RWPE2 (cell line): ENCODE measurements around the gene ANK2.

Experiments used
- ATAC-seq: fragments of 200-7000 bp; cut with Tn5 transposase; 3 replicates; pipeline ENCODE4 v1.9.1; 2021; ENCODE audit warnings: low read depth
- DNase-seq: peaks from one replicate; pipeline ENCODE4 v3.0.0-alpha.2; 2020; ENCODE audit warnings: low spot score
- H3K27ac ChIP-seq: fragments of 450-650 bp; 2 replicates; pipeline ENCODE4 v1.5.1; 2017; ENCODE audit warnings: mild to moderate bottlenecking; ENCODE audit not compliant: poor library complexity, severe bottlenecking
- H3K27me3 ChIP-seq: fragments of 250-450 bp; sonication (Bioruptor Pico); 2 replicates; pipeline ENCODE4 v1.5.1; 2021; ENCODE audit warnings: mild to moderate bottlenecking, moderate library complexity; ENCODE audit not compliant: insufficient read depth, poor library complexity, severe bottlenecking
- H3K36me3 ChIP-seq: fragments of 250-450 bp; sonication (Bioruptor Pico); 2 replicates; pipeline ENCODE4 v1.5.1; 2020; ENCODE audit warnings: low read depth, mild to moderate bottlenecking, moderate library complexity
- H3K4me1 ChIP-seq: fragments of 250-450 bp; sonication (Bioruptor Pico); 2 replicates; pipeline ENCODE4 v1.5.1; 2021; ENCODE audit warnings: mild to moderate bottlenecking, moderate library complexity; ENCODE audit not compliant: insufficient read depth, poor library complexity, severe bottlenecking
- H3K4me3 ChIP-seq: fragments of 250-450 bp; sonication (Bioruptor Pico); 2 replicates; pipeline ENCODE4 v1.5.1; 2021; ENCODE audit warnings: mild to moderate bottlenecking, moderate library complexity; ENCODE audit not compliant: severe bottlenecking
- H3K9me3 ChIP-seq: fragments of 250-450 bp; sonication (Bioruptor Pico); 2 replicates; pipeline ENCODE4 v1.5.1; 2021; ENCODE audit warnings: mild to moderate bottlenecking, moderate library complexity; ENCODE audit not compliant: severe bottlenecking
- CTCF ChIP-seq: fragments of 450-650 bp; IDR thresholded peaks from one replicate; pipeline ENCODE4 v1.5.1; 2017; ENCODE audit warnings: mild to moderate bottlenecking, moderate library complexity; ENCODE audit not compliant: poor library complexity, severe bottlenecking

Gene ANK2

GRCh38 chr4:113378836-113379235, 329.4 kb downstream of the ANK2 start:
- no peak for TF ChIP-seq CTCF
- no peak for DNase-seq
- H3K4me1 ChIP-seq = peaks cover 2% of the 10 kb centered on the region
- no peak for ATAC-seq
- H3K36me3 ChIP-seq = no peaks in the 10 kb centered on the region
- H3K27ac ChIP-seq = no peak overlapping the region
- H3K9me3 ChIP-seq = no peaks in the 10 kb centered on the region
- H3K4me3 ChIP-seq = no peak overlapping the region
- H3K27me3 ChIP-seq = no peaks in the 10 kb centered on the region

- Histone ChIP-seq H3K27ac (no peak overlapping the region), H3K4me1 (peaks cover 8% of the 10 kb centered on the region), H3K4me3 (no peak overlapping the region), H3K9me3 (no peaks in the 10 kb centered on the region), H3K27me3 (no peaks in the 10 kb centered on the region), H3K36me3 (no peaks in the 10 kb centered on the region)
- ATAC-seq (no peak), DNase-seq (no peak)
- TF ChIP-seq CTCF = no peak
Measured at GRCh38 chr4:113382704-113383103, 333.3 kb downstream of the ANK2 start.

GRCh38 chr4:113383111-113383785, 333.8 kb downstream of the ANK2 start:
- ATAC-seq (no peak), DNase-seq (no peak)
- Histone ChIP-seq H3K4me3 (no peak overlapping the region), H3K27ac (no peak overlapping the region), H3K9me3 (no peaks in the 10 kb centered on the region), H3K27me3 (no peaks in the 10 kb centered on the region), H3K36me3 (no peaks in the 10 kb centered on the region), H3K4me1 (peaks cover 8% of the 10 kb centered on the region)
- TF ChIP-seq CTCF = no peak

GRCh38 chr4:113384600-113384999, 335.1 kb downstream of the ANK2 start:
- no peak for TF ChIP-seq CTCF
- peaks cover 8% of the 10 kb centered on the region for H3K4me1 ChIP-seq
- DNase-seq = no peak
- H3K9me3 ChIP-seq = no peaks in the 10 kb centered on the region
- H3K4me3 ChIP-seq = no peak overlapping the region
- H3K27me3 ChIP-seq = no peaks in the 10 kb centered on the region
- peak; percentile 80 for ATAC-seq
- no peaks in the 10 kb centered on the region for H3K36me3 ChIP-seq
- H3K27ac ChIP-seq = peak overlapping the region; percentile 31

GRCh38 chr4:113385281-113385899, 335.9 kb downstream of the ANK2 start:
- no peak for DNase-seq
- no peaks in the 10 kb centered on the region for H3K27me3 ChIP-seq
- no peak overlapping the region for H3K4me3 ChIP-seq
- H3K36me3 ChIP-seq = no peaks in the 10 kb centered on the region
- ATAC-seq = no peak
- TF ChIP-seq CTCF = no peak
- H3K9me3 ChIP-seq = no peaks in the 10 kb centered on the region
- H3K27ac ChIP-seq = no peak overlapping the region
- H3K4me1 ChIP-seq = peaks cover 8% of the 10 kb centered on the region
